NT2/D1 (cell line): ENCODE measurements around the gene DAAM1.

Experiments
- SUZ12 ChIP-seq: IDR thresholded peaks from 2 replicates; pipeline ENCODE4 v1.6.1; 2011; ENCODE audit not compliant: insufficient read length, insufficient read depth; ENCODE audit errors: extremely low read depth
- YY1 ChIP-seq: IDR thresholded peaks from 2 replicates; pipeline ENCODE4 v1.6.1; 2011; ENCODE audit not compliant: insufficient read length, insufficient read depth
- ZNF274 ChIP-seq: IDR thresholded peaks from 2 replicates; pipeline ENCODE4 v1.6.1; 2011; ENCODE audit warnings: mild to moderate bottlenecking, low read depth, low read length

DNA sequence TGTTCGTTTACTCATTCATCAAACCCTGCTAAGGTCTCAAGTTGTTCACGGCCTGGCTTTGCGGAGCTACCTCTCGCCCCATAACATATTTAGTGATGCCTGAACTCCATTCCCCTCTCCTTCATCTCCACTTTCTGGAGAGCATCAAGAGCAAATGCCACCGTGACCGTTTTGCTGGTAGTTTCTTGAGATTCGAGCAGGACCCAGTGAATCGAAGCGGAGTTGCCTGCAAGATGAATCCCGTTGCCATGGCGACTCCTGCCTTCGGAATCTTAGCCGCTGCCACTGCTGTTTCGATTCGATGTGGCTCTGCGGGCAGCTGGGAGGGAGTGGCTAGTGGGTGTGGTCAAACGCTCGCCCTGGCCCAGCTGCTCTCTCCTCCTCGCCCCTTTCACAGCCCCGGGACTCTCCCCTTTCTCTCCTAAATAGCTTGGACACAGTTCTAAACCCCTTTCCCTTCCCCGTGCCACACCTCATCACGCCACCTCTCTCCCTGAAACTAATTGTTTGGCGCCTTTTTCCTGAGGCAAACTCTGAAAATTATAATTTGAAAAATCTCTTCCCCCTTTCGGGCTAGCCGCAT, 1.4 kb downstream of the DAAM1 start:
- TF ChIP-seq ZNF274 = no peak
- TF ChIP-seq YY1 = no peak
- no peak for TF ChIP-seq SUZ12
